Ovary (tissue), 3 donors: ENCODE data around the gene SASH3.

Experiments
- POLR2A ChIP-seq: fragments of 450-650 bp; IDR thresholded peaks from one replicate; pipeline ENCODE4 v1.6.1; 2017; ENCODE audit warnings: antibody characterized with exemption, mild to moderate bottlenecking, moderate library complexity
- TF ChIP-seq, protein P1 (sequence below), 3 donors: fragments of 450-650 bp in 2 of 3; fragments of 200-600 bp in 1 of 3; IDR thresholded peaks; one replicate each; pipeline versions ENCODE4 v1.5.1 to v1.8.0; 2016 to 2022; ENCODE audit warnings: antibody characterized with exemption in 3 of 3, mild to moderate bottlenecking in 1 of 3
- donor health status: DM: no; HTN: no; CAD: no.

DNA sequence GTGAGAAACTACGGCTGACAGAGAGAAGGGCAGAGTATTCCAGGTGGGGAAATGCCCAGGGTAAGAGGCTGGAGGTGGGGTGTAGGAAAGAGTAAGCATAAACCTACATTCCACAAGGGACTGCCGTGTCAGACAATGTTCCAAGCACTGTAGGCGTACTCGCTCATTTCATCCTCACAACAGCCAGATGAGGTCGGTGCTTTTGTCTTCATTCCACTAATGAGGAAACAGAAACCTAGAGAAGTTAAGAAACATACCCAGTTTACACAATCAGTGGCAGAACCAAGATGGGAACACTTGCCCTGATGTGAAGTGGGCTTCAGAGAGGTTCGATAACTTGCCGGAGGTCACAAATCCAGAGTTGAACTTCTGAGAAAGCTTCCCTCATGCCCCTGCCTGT lies 4.6 kb downstream of the SASH3 start:
- no peak for TF ChIP-seq POLR2A
- TF ChIP-seq, protein P1, sequence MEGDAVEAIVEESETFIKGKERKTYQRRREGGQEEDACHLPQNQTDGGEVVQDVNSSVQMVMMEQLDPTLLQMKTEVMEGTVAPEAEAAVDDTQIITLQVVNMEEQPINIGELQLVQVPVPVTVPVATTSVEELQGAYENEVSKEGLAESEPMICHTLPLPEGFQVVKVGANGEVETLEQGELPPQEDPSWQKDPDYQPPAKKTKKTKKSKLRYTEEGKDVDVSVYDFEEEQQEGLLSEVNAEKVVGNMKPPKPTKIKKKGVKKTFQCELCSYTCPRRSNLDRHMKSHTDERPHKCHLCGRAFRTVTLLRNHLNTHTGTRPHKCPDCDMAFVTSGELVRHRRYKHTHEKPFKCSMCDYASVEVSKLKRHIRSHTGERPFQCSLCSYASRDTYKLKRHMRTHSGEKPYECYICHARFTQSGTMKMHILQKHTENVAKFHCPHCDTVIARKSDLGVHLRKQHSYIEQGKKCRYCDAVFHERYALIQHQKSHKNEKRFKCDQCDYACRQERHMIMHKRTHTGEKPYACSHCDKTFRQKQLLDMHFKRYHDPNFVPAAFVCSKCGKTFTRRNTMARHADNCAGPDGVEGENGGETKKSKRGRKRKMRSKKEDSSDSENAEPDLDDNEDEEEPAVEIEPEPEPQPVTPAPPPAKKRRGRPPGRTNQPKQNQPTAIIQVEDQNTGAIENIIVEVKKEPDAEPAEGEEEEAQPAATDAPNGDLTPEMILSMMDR (IDR thresholded peaks at IDR 0.05), result no peak
